GM23338 (cell line): ENCODE data around the gene UBE2V1.
A peak's percentile ranks its signal among the peaks of the same experiment; 100 is the strongest.

ENCODE experiments used
- CREB1 ChIP-seq: fragments of 250-450 bp; sonication (Bioruptor Pico); IDR thresholded peaks from 2 replicates; pipeline ENCODE4 v1.5.0; 2020; ENCODE audit warnings: low read depth, mild to moderate bottlenecking, moderate library complexity
- EZH2 ChIP-seq: fragments of 200-600 bp; sonication (generic); IDR thresholded peaks from one replicate; pipeline ENCODE4 v1.8.0; 2017; ENCODE audit warnings: antibody characterized with exemption, mild to moderate bottlenecking, low read depth; ENCODE audit not compliant: unreplicated experiment
- EZH2phosphoT487 ChIP-seq: fragments of 200-600 bp; sonication (generic); IDR thresholded peaks from one replicate; pipeline ENCODE4 v1.8.1; 2018; ENCODE audit warnings: antibody characterized with exemption; ENCODE audit not compliant: unreplicated experiment
- JUNB ChIP-seq: IDR thresholded peaks from one replicate; pipeline ENCODE4 v1.6.1; 2016; ENCODE audit warnings: antibody characterized with exemption; ENCODE audit not compliant: unreplicated experiment
- NANOG ChIP-seq: IDR thresholded peaks from 2 replicates; pipeline ENCODE4 v1.6.1; 2016; ENCODE audit warnings: antibody characterized with exemption, borderline replicate concordance
- POLR2AphosphoS5 ChIP-seq: IDR thresholded peaks from 2 replicates; pipeline ENCODE4 v1.6.1; 2016; ENCODE audit warnings: antibody characterized with exemption, low read depth
- STAT1 ChIP-seq: IDR thresholded peaks from one replicate; pipeline ENCODE4 v1.6.1; 2016; ENCODE audit warnings: antibody characterized with exemption; ENCODE audit not compliant: unreplicated experiment
- ZNF114 ChIP-seq: fragments of 250-450 bp; sonication (Bioruptor Pico); IDR thresholded peaks from 2 replicates; pipeline ENCODE4 v1.5.0; 2020; ENCODE audit warnings: mild to moderate bottlenecking, moderate library complexity
- ZNF331 ChIP-seq: fragments of 250-450 bp; sonication (Bioruptor Pico); IDR thresholded peaks from 2 replicates; pipeline ENCODE4 v1.5.0; 2020; ENCODE audit warnings: low read depth, mild to moderate bottlenecking, moderate library complexity
- TF ChIP-seq, protein P1 (sequence below), 2 experiments: fragments of 200-600 bp in 1 of 2; sonication (generic) in 1 of 2; conservative IDR thresholded peaks; 2 replicates each; pipeline versions ENCODE4 v1.5.1 to v1.6.1; 2016 to 2017; ENCODE audit warnings: antibody characterized with exemption in 2 of 2, low read depth in 2 of 2, mild to moderate bottlenecking in 2 of 2, moderate library complexity in 1 of 2
- TF ChIP-seq, protein P2 (sequence below): IDR thresholded peaks from one replicate; pipeline ENCODE4 v1.6.1; 2018; ENCODE audit warnings: antibody characterized with exemption; ENCODE audit not compliant: unreplicated experiment
- TF ChIP-seq, protein P3 (sequence below): IDR thresholded peaks from 2 replicates; pipeline ENCODE4 v1.6.1; 2016; ENCODE audit warnings: antibody characterized with exemption

DNA sequence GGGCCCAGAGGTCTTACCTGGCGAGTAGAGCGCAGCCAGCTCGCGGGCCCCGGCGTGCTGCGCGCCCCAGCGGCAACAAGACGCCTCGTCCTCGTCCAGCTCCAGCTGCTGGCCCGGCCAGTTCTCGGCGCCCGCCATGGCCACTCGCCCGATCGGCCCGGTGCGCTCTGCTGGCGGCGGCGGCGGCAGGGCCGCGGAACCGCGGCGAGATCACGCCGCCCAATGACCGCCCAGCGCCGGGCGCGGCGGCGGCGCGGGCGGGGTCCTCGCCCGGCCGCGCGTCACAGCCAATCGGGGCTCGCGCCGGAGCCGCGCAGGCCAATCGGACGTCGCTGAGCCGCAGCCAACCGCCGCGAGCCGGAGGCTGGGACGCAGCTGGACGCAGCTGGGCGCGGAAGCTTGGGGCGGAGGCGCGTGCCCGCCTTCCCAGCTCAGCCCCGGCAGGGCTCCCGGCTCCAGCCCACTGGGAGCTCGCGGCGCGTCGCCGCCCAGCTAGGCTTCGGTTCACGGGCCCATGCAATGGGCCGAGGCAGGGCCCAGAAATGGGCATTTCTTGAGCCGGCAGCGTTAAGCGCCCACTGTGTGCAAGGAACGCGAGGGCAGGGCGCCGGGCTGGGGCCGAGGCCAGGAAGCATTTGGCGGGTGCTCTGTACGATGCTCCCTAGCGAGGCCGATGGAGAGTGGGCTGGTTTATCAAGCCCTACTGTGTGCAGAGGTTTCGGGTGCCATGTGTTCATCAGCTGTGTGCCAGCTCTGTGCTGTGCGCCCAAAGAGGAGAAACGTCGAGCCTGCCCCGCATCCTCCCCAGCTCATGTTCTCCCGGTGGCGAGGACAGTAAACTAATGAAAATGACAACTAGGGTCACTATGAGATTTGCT is 40.8 kb upstream of the UBE2V1 start, which contains the start of gene PEDS1:
- TF ChIP-seq, protein P1, sequence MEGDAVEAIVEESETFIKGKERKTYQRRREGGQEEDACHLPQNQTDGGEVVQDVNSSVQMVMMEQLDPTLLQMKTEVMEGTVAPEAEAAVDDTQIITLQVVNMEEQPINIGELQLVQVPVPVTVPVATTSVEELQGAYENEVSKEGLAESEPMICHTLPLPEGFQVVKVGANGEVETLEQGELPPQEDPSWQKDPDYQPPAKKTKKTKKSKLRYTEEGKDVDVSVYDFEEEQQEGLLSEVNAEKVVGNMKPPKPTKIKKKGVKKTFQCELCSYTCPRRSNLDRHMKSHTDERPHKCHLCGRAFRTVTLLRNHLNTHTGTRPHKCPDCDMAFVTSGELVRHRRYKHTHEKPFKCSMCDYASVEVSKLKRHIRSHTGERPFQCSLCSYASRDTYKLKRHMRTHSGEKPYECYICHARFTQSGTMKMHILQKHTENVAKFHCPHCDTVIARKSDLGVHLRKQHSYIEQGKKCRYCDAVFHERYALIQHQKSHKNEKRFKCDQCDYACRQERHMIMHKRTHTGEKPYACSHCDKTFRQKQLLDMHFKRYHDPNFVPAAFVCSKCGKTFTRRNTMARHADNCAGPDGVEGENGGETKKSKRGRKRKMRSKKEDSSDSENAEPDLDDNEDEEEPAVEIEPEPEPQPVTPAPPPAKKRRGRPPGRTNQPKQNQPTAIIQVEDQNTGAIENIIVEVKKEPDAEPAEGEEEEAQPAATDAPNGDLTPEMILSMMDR (conservative IDR thresholded peaks at IDR 0.05; ENCODE audit: low read depth in 2 of 2), result no peak
- TF ChIP-seq CREB1, result peak; percentile 44; the same call in 1 of the 2 replicates
- TF ChIP-seq, protein P2, sequence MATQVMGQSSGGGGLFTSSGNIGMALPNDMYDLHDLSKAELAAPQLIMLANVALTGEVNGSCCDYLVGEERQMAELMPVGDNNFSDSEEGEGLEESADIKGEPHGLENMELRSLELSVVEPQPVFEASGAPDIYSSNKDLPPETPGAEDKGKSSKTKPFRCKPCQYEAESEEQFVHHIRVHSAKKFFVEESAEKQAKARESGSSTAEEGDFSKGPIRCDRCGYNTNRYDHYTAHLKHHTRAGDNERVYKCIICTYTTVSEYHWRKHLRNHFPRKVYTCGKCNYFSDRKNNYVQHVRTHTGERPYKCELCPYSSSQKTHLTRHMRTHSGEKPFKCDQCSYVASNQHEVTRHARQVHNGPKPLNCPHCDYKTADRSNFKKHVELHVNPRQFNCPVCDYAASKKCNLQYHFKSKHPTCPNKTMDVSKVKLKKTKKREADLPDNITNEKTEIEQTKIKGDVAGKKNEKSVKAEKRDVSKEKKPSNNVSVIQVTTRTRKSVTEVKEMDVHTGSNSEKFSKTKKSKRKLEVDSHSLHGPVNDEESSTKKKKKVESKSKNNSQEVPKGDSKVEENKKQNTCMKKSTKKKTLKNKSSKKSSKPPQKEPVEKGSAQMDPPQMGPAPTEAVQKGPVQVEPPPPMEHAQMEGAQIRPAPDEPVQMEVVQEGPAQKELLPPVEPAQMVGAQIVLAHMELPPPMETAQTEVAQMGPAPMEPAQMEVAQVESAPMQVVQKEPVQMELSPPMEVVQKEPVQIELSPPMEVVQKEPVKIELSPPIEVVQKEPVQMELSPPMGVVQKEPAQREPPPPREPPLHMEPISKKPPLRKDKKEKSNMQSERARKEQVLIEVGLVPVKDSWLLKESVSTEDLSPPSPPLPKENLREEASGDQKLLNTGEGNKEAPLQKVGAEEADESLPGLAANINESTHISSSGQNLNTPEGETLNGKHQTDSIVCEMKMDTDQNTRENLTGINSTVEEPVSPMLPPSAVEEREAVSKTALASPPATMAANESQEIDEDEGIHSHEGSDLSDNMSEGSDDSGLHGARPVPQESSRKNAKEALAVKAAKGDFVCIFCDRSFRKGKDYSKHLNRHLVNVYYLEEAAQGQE, result no peak
- no peak for TF ChIP-seq EZH2phosphoT487
- no peak for TF ChIP-seq EZH2
- no peak for TF ChIP-seq ZNF114
- TF ChIP-seq POLR2AphosphoS5, result peak; percentile 73
- no peak for TF ChIP-seq JUNB
- no peak for TF ChIP-seq ZNF331
- no peak for TF ChIP-seq NANOG
- TF ChIP-seq, protein P3, sequence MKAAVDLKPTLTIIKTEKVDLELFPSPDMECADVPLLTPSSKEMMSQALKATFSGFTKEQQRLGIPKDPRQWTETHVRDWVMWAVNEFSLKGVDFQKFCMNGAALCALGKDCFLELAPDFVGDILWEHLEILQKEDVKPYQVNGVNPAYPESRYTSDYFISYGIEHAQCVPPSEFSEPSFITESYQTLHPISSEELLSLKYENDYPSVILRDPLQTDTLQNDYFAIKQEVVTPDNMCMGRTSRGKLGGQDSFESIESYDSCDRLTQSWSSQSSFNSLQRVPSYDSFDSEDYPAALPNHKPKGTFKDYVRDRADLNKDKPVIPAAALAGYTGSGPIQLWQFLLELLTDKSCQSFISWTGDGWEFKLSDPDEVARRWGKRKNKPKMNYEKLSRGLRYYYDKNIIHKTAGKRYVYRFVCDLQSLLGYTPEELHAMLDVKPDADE, result peak; percentile 10; the same call in 1 of the 2 replicates
- TF ChIP-seq STAT1, result no peak
